ENCODE results near the gene APOBEC4.

Gene APOBEC4

DNA sequence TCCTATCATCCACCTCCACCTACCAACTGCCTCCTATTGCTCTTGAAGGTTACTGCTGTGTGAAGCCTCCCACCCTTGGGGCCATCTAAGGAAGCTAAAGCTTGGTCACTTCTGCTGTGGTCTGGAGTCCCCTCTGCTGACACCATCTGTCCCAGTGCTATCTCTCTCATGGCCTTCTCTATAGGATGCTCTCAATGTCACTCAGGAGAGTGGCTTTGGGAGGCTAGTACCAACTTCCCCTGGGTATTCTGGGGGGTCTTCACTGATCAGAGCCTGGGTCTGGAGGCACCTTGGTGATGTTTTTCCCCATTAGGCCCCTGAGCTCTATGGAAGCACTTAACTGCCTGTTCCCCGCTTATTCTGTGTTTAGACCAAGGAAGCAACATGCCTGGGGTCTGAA is 50.6 kb downstream of the APOBEC4 start:
- DNase-seq (ENCODE audit: low spot score) = no peak

DNA sequence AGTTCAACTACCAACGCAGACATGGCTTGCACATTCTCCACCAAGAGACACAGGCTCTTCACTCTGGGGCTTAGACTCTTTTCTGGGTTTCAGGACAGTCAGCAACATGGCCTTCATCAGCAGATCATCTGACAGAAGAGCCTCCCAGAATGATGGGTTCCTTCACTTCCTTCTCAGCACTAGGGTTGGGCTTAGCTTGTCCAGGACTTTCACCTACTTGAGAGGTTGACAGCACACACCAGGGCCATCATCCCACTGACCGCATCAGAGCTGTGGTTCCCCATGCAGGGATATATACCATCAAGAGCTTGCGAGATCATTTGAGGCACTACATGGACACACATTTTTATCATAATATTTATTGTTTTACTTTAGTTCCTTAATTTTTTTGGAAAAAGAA is 52.5 kb downstream of the APOBEC4 start:
- no peak for DNase-seq (ENCODE audit: low spot score)

GRCh38 chr1:183600136-183600535 is 53.0 kb downstream of the APOBEC4 start:
- peak; percentile 72 for DNase-seq (ENCODE audit: low spot score)

DNA sequence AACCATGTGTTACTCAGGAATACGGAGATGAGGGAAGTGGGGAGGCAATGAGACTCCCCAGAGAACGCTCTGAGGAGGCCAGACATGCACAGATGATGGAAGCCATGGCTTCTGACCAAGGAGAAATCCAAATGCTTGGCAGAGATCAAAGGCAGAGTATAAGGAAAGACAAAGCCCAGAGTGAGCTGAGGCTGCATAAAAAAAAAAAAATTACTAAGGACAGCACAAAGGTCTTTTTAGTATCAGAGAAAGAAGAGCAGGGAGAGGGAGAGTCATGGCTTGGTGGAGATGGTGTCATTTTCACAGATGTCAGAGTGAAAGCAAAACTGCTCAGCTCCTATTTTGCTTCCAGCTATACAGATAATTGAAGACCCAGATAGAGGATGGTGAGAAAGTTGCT is 54.7 kb downstream of the APOBEC4 start:
- DNase-seq (ENCODE audit: low spot score) = no peak

GRCh38 chr1:183597656-183598347 is 55.3 kb downstream of the APOBEC4 start:
- no peak for DNase-seq (ENCODE audit: low spot score)

- no peak for DNase-seq (ENCODE audit: low spot score)
These were observed 56.6 kb downstream of the APOBEC4 start for GRCh38 chr1:183596500-183596899.

Measured in RKO (cell line).